Aortic smooth muscle cell (primary cell): ENCODE measurements around the gene ZNF396. TPM values are rescaled to one million over a fixed set of nuclear protein-coding genes. Genes with fewer than 3 reads are reported as not detected.

Experiments
- total RNA-seq: library from RNA; depleted of rRNA; stranded (reverse); fragments of >200 nt; gene quantifications from 2 replicates; pipeline ENCODE4 v1.2.3, GENCODE V29; 2014

ZNF396 gene
- 3.0 and 3.2 TPM in 2 replicates for total RNA-seq

GRCh38 chr18:35376742-35377695 lies at the start of gene ZNF396:
ZNF396 (minus strand) TSS chr18:35377337; CDS start chr18:35374292, 3,045 bp downstream.

DNA sequence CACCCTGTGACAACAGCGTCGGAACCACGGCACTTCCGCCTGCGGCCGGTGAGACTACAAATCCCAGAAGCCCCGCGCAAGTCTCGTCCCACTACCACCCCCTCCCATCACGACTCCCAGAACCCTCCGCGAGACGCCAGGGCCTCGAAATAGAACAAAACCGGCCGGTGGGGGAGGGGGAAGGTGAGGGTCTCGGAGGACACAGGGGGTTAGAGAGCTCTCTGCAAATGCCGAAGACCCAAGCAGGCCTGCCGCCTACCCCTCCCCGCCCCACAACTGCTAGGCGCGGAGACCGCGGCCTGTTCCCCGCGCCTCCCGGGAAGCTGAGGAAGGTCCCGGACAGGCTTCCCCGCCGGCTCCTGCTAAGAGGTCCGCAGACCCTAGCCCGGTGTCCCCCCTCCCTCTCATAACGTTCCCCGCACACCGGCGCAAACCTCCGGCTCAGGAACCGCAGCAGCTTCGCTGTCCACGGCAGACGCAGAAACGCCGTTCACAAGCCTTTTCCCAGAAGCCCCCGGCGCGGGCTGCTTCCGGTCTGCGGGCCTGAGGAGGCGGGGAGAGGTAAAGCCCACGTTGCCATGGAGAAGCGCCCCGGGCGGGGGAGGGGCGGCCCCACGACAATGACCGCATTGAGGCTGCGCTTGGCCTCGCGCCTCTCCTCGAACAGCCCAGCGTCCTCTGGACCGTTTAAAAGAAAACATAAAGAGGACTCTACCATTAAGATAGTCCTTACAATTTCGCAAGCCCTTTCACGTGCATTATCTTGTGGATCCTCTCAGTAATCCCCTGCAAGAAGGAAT lies 33.0 kb downstream of the ZNF396 start, which contains the start of gene ZNF24:
Gene ZNF24 (minus strand): TSS at position 485 of the 800 bp plus-strand sequence. CDS start 3,770 bp downstream, outside the sequence.

Other genes starting within 250 kb of the ZNF396 start
- 16.8 and 17.5 TPM in 2 replicates for gene ZNF397, start 136.3 kb downstream of the ZNF396 start, total RNA-seq
- 20.7 and 22.1 TPM in 2 replicates for gene ZSCAN30, start 87.1 kb downstream of the ZNF396 start, total RNA-seq
- 27.5 and 28.3 TPM in 2 replicates for gene ZNF24, start 32.9 kb downstream of the ZNF396 start, total RNA-seq
- gene INO80C, start 120.6 kb upstream of the ZNF396 start, total RNA-seq = 7.3 and 11.1 TPM in 2 replicates
- 292 and 690 TPM in 2 replicates for gene GALNT1, start 204.4 kb upstream of the ZNF396 start, total RNA-seq